ENCODE results near the gene RASGRP4.

The RASGRP4 gene

GRCh38 chr19:38389957-38390924, 35.8 kb downstream of the RASGRP4 start (continued):
- no peak for TF ChIP-seq ZNF518A (tag by site-specific recombination; conservative IDR thresholded peaks at IDR 0.05; ENCODE audit: low read depth)
- no peak for TF ChIP-seq ZNF544 (tag by site-specific recombination; IDR thresholded peaks at IDR 0.05)
- TF ChIP-seq ZNF202 (tag by site-specific recombination; IDR thresholded peaks at IDR 0.05; ENCODE audit: borderline replicate concordance): no peak
- no peak for TF ChIP-seq ZNF580 (tag by site-specific recombination; IDR thresholded peaks at IDR 0.05)
- TF ChIP-seq KLF7 (tag by site-specific recombination; IDR thresholded peaks at IDR 0.05; ENCODE audit: borderline replicate concordance): no peak
- TF ChIP-seq PRDM6 (tag by site-specific recombination; IDR thresholded peaks at IDR 0.05): no peak
- no peak for TF ChIP-seq ZBTB49 (tag by site-specific recombination; IDR thresholded peaks at IDR 0.05; ENCODE audit: low read depth)
- TF ChIP-seq ZNF324 (tag by site-specific recombination; IDR thresholded peaks at IDR 0.05): no peak
- TF ChIP-seq CTCF (tag by site-specific recombination; IDR thresholded peaks at IDR 0.05): no peak
- no peak for TF ChIP-seq ZBTB6 (tag by site-specific recombination; IDR thresholded peaks at IDR 0.05)
- no peak for TF ChIP-seq KLF10 (tag by site-specific recombination; IDR thresholded peaks at IDR 0.05)
- no peak for TF ChIP-seq ZNF112 (tag by site-specific recombination; IDR thresholded peaks at IDR 0.05)
- no peak for TF ChIP-seq ZBTB26 (tag by site-specific recombination; optimal IDR thresholded peaks at IDR 0.05)
- TF ChIP-seq SCRT2 (tag by site-specific recombination; IDR thresholded peaks at IDR 0.05): no peak
- TF ChIP-seq ZNF223 (tag by site-specific recombination; IDR thresholded peaks at IDR 0.05): 0 out of 2 replicates have a peak, but pooled peaks have one; percentile 6
- no peak for TF ChIP-seq ZNF48 (tag by site-specific recombination; IDR thresholded peaks at IDR 0.05)
- peak; percentile 30; the same call in 1 of the 2 replicates for TF ChIP-seq ZNF157 (tag by site-specific recombination; IDR thresholded peaks at IDR 0.05)
- no peak for TF ChIP-seq ZNF548 (tag by site-specific recombination; IDR thresholded peaks at IDR 0.05)
- TF ChIP-seq ZNF501 (tag by site-specific recombination; IDR thresholded peaks at IDR 0.05): no peak
- TF ChIP-seq ZBTB1 (tag by site-specific recombination; IDR thresholded peaks at IDR 0.05): no peak
- TF ChIP-seq MEIS1 (CRISPR knock-in tag; IDR thresholded peaks at IDR 0.05; ENCODE audit: borderline replicate concordance): no peak
- TF ChIP-seq ZNF292 (tag by site-specific recombination; IDR thresholded peaks at IDR 0.05; ENCODE audit: borderline replicate concordance, low read depth): no peak
- no peak for TF ChIP-seq ZNF843 (tag by site-specific recombination; IDR thresholded peaks at IDR 0.05)
- TF ChIP-seq ZNF530 (tag by site-specific recombination; IDR thresholded peaks at IDR 0.05; ENCODE audit: low read depth): no peak
- TF ChIP-seq ZNF133 (tag by site-specific recombination; IDR thresholded peaks at IDR 0.05): no peak
